ENCODE measurements around the gene AP1G2.

AP1G2 gene

GRCh38 chr14:23569443-23570151, 2.0 kb upstream of the AP1G2 start:
- TF ChIP-seq YY1 (IDR thresholded peaks at IDR 0.05; ENCODE audit: low read depth) (no peak), CEBPB (IDR thresholded peaks at IDR 0.05) (no peak), TCF12 (IDR thresholded peaks at IDR 0.05; ENCODE audit: low read depth) (no peak), USF1 (IDR thresholded peaks at IDR 0.05) (peak; percentile 58), RAD21 (IDR thresholded peaks at IDR 0.05; ENCODE audit: low read depth) (no peak), EP300 (IDR thresholded peaks at IDR 0.05; ENCODE audit: borderline replicate concordance) (no peak)

GRCh38 chr14:23568600-23569331, 1.2 kb upstream of the AP1G2 start:
- TF ChIP-seq FOXM1 (IDR thresholded peaks at IDR 0.05; ENCODE audit: borderline replicate concordance, low read depth) (no peak), NFIC (IDR thresholded peaks at IDR 0.05) (no peak), TCF12 (IDR thresholded peaks at IDR 0.05; ENCODE audit: low read depth) (no peak)

GRCh38 chr14:23568021-23568599, 519 bp upstream of the AP1G2 start:
- no peak for TF ChIP-seq NFIC (IDR thresholded peaks at IDR 0.05)
- TF ChIP-seq ZBTB7A (IDR thresholded peaks at IDR 0.05; ENCODE audit: low read depth) = no peak
- no peak for TF ChIP-seq RAD21 (IDR thresholded peaks at IDR 0.05; ENCODE audit: low read depth)
- TF ChIP-seq FOXM1 (IDR thresholded peaks at IDR 0.05; ENCODE audit: borderline replicate concordance, low read depth) = no peak
- TF ChIP-seq TAF1 (IDR thresholded peaks at IDR 0.05; ENCODE audit: low read depth) = no peak
- no peak for TF ChIP-seq MAX (IDR thresholded peaks at IDR 0.05)
- TF ChIP-seq EP300 (IDR thresholded peaks at IDR 0.05; ENCODE audit: borderline replicate concordance) = no peak
- no peak for TF ChIP-seq CEBPB (IDR thresholded peaks at IDR 0.05)
- no peak for TF ChIP-seq USF1 (IDR thresholded peaks at IDR 0.05)
- no peak for TF ChIP-seq EGR1 (IDR thresholded peaks at IDR 0.05)
- TF ChIP-seq TCF12 (IDR thresholded peaks at IDR 0.05; ENCODE audit: low read depth) = no peak
- TF ChIP-seq YY1 (IDR thresholded peaks at IDR 0.05; ENCODE audit: low read depth) = no peak
- no peak for TF ChIP-seq TEAD4 (IDR thresholded peaks at IDR 0.05)
- TF ChIP-seq CREB1 (IDR thresholded peaks at IDR 0.05; ENCODE audit: low read depth) = no peak
- TF ChIP-seq REST (IDR thresholded peaks at IDR 0.05; ENCODE audit: low read depth) = no peak

- no peak for TF ChIP-seq REST (IDR thresholded peaks at IDR 0.05; ENCODE audit: low read depth)
- TF ChIP-seq MAX (IDR thresholded peaks at IDR 0.05) = 0 out of 2 replicates have a peak, but pooled peaks have one; percentile 56
Measured at GRCh38 chr14:23566778-23567185, 809 bp downstream of the AP1G2 start.

GRCh38 chr14:23566112-23566777, 1.3 kb downstream of the AP1G2 start:
- no peak for TF ChIP-seq ZBTB7A (IDR thresholded peaks at IDR 0.05; ENCODE audit: low read depth)
- TF ChIP-seq NFIC (IDR thresholded peaks at IDR 0.05) = no peak
- no peak for TF ChIP-seq TCF12 (IDR thresholded peaks at IDR 0.05; ENCODE audit: low read depth)
- TF ChIP-seq CEBPB (IDR thresholded peaks at IDR 0.05) = no peak
- TF ChIP-seq TEAD4 (IDR thresholded peaks at IDR 0.05) = no peak
- no peak for TF ChIP-seq REST (IDR thresholded peaks at IDR 0.05; ENCODE audit: low read depth)
- no peak for TF ChIP-seq MAX (IDR thresholded peaks at IDR 0.05)
- no peak for TF ChIP-seq CREB1 (IDR thresholded peaks at IDR 0.05; ENCODE audit: low read depth)
- TF ChIP-seq RAD21 (IDR thresholded peaks at IDR 0.05; ENCODE audit: low read depth) = no peak
- TF ChIP-seq TAF1 (IDR thresholded peaks at IDR 0.05; ENCODE audit: low read depth) = no peak
- TF ChIP-seq YY1 (IDR thresholded peaks at IDR 0.05; ENCODE audit: low read depth) = no peak
- no peak for TF ChIP-seq EGR1 (IDR thresholded peaks at IDR 0.05)
- no peak for TF ChIP-seq FOXM1 (IDR thresholded peaks at IDR 0.05; ENCODE audit: borderline replicate concordance, low read depth)
- no peak for TF ChIP-seq EP300 (IDR thresholded peaks at IDR 0.05; ENCODE audit: borderline replicate concordance)
- no peak for TF ChIP-seq USF1 (IDR thresholded peaks at IDR 0.05)

All from Ishikawa (cell line).